Heart left ventricle (tissue), 16 donors: ENCODE data around the gene CSRP3. TPM values are rescaled to one million over a fixed set of nuclear protein-coding genes. Genes with fewer than 3 reads are reported as not detected.

Source experiments
- ATAC-seq, 4 donors: fragments of 200-7000 bp; cut with Tn5 transposase; one replicate each; pipeline ENCODE4 v1.9.1; 2020 to 2022; ENCODE audit warnings: moderate library complexity in 4 of 4, mild to moderate bottlenecking in 3 of 4, moderate number of reproducible peaks in 1 of 4
- DNase-seq, 5 donors: peaks; one replicate each; pipeline ENCODE4 v3.0.0-alpha.2; 2020
- H3K27ac ChIP-seq, 12 donors: fragments of 200-600 bp; sonication (generic) in 4 of 12; one replicate each; pipeline versions ENCODE4 v1.5.0 to v1.8.0; 2016 to 2022; ENCODE audit warnings: mild to moderate bottlenecking in 2 of 12
- H3K27me3 ChIP-seq, 9 donors: fragments of 200-600 bp; sonication (generic) in 2 of 9; one replicate each; pipeline versions ENCODE4 v1.5.1 to v1.8.0; 2016 to 2022; ENCODE audit warnings: mild to moderate bottlenecking in 3 of 9
- H3K36me3 ChIP-seq, 9 donors: fragments of 200-600 bp; sonication (generic) in 2 of 9; one replicate each; pipeline versions ENCODE4 v1.5.0 to v1.8.0; 2018 to 2022; ENCODE audit warnings: mild to moderate bottlenecking in 2 of 9
- H3K4me1 ChIP-seq, 12 donors: fragments of 200-600 bp; sonication (generic) in 4 of 12; one replicate each; pipeline versions ENCODE4 v1.5.0 to v1.8.0; 2016 to 2022; ENCODE audit warnings: mild to moderate bottlenecking in 3 of 12
- H3K4me3 ChIP-seq, 12 donors: fragments of 200-600 bp; sonication (generic) in 4 of 12; one replicate each; pipeline versions ENCODE4 v1.5.0 to v1.8.0; 2017 to 2022; ENCODE audit warnings: mild to moderate bottlenecking in 9 of 12, moderate library complexity in 4 of 12
- H3K9me3 ChIP-seq, 12 donors: fragments of 200-600 bp; sonication (generic) in 4 of 12; one replicate each; pipeline versions ENCODE4 v1.5.0 to v1.8.0; 2016 to 2022; ENCODE audit warnings: mild to moderate bottlenecking in 1 of 12
- CTCF ChIP-seq, 12 donors: fragments of 200-600 bp; sonication (generic) in 4 of 12; IDR thresholded peaks; one replicate each; pipeline versions ENCODE4 v1.5.0 to v1.8.0; 2018 to 2022; ENCODE audit warnings: antibody characterized with exemption in 12 of 12, mild to moderate bottlenecking in 5 of 12
- POLR2A ChIP-seq, 2 donors: fragments of 450-650 bp; IDR thresholded peaks; one replicate each; pipeline ENCODE4 v1.6.1; 2017; ENCODE audit warnings: antibody characterized with exemption in 2 of 2, mild to moderate bottlenecking in 2 of 2, moderate library complexity in 2 of 2
- WGBS, 4 donors: extraction: QIAGEN DNeasy Blood & Tissue Kit in 2 of 4; methylation state at CpG; one replicate each; pipeline versions ENCODE4 v1.1.5 to v1.1.7; 2013 to 2018; 5-methylcytosine and 5-hydroxymethylcytosine counted together
- intact Hi-C, 10 donors: fragments of 100-400 bp; cut with DNase I; formaldehyde crosslinking; loops; one replicate each; pipeline versions ENCODE4 v1.11.1 to v1.14.2; 2022
- polyA plus RNA-seq, 2 donors: library from polyadenylated mRNA; stranded (reverse); fragments of 200-250 nt; gene quantifications; one replicate each; pipeline ENCODE4 v1.2.3, GENCODE V29; 2013
- total RNA-seq, 9 donors: library from RNA; depleted of rRNA in 2 of 9; stranded (reverse); fragments of >200 nt in 2 of 9; fragmentation: NEBNext Ultra II Directional in 3 of 9; extraction: Animal tissue kit (Norgen Biotek cat#: 25700) in 3 of 9; gene quantifications; one replicate each; pipeline versions ENCODE4 v1.1.0 to v1.2.4, GENCODE V29; 2016 to 2023
- donor health status: ischemic (EF 13 %, LVEDD 7.1; RV severe dilation, severe dysfunction).
- donor health status: healthy with polysubstance abuse.
- donor health status: DM: no; HTN: yes; CAD: no.
- donor health status: DM: no; HTN: no; CAD: no.
- donor health status: ischemic (EF 25% LVEDD 6.9; RV normal size, moderate dysfunction).
- donor health status: ischemic (EF 25% LVEDD 5.7; RV mildly dilated, moderate dysfunction).
- donor health status: healthy.
- donor health status: DM: yes; HTN: yes; CAD: no.
- donor health status: ischemic (EF 35%, LVEDD 5.7; RV mildly dilated, moderate dysfunction).
- donor health status: nonischemic (EF 11% LVEDD 7.7; RV severe dilation, severe dysfunction).
- donor health status: DM: yes; HTN: yes; CAD: no.
- donor health status: PGD.
- donor health status: ischemic (EF 29% LVEDD 5.4; RV normal size, mild dysfunction).
- donor health status: nonischemic (EF 23%, LVEDD 6.1; RV moderate dilation, normal function).

CSRP3 gene
- total and polyA plus RNA-seq, 11 donors: 988 to 3,521 (median 2,178) TPM

GRCh38 chr11:19240420-19241259 lies 38.9 kb upstream of the CSRP3 start, which contains the start of gene E2F8:
E2F8 (minus strand) TSS chr11:19240945; CDS start chr11:19240121, 824 bp downstream.
- intact Hi-C loops: loop anchor here in 4 of 10 donors (2.0 to 10.0 kb wide), 6 partner anchors 40 to 166 kb away; partner anchors contain the start of genes CSRP3 (in 1 of the 4) and ZDHHC13 (in 1 of the 4)
- peaks cover 0 to 43% (median 19%) of the 10 kb centered on the region in 12 donors for H3K4me1 ChIP-seq
- H3K27ac ChIP-seq: peak within 1 kb of the TSS in 8 of 12 donors; percentile 41 to 76 (median 63)
- peaks cover 0 to 3% (median 0%) of the 10 kb centered on the region in 9 donors for H3K36me3 ChIP-seq
- ATAC-seq: peak; percentile 95 to 98 (median 97)
- peak within 1 kb of the TSS; percentile 52 to 86 (median 68) for H3K4me3 ChIP-seq
- DNase-seq: peak; percentile 95 to 96 (median 95)
- 0 to 2% (median 1%) methylated on average over 30 to 59 of the region's 59 CpGs for whole genome bisulfite sequencing, 4 donors
- TF ChIP-seq POLR2A (IDR thresholded peaks at IDR 0.05) (no peak), CTCF (IDR thresholded peaks at IDR 0.05) (no peak)
- no peaks in the 10 kb centered on the region for H3K9me3 ChIP-seq
- peaks cover 0 to 41% (median 22%) of the 10 kb centered on the region in 9 donors for H3K27me3 ChIP-seq

GRCh38 chr11:19239039-19239438 lies 37.3 kb upstream of the CSRP3 start:
- 56 to 66% (median 60%) methylated on average over 3 of the region's 3 CpGs for WGBS, 4 donors
- Histone ChIP-seq H3K9me3 (no peaks in the 10 kb centered on the region), H3K27me3 (peaks cover 0 to 34% (median 22%) of the 10 kb centered on the region in 9 donors), H3K4me1 (peaks cover 0 to 40% (median 19%) of the 10 kb centered on the region in 12 donors), H3K36me3 (peaks cover 0 to 8% (median 0%) of the 10 kb centered on the region in 9 donors), H3K27ac (peak overlapping the region in 6 of 12 donors; percentile 1 to 76 (median 10)), H3K4me3 (peak overlapping the region in 4 of 12 donors; percentile 5 to 77 (median 72))
- no peak for DNase-seq
- intact Hi-C loops: loop anchor here in 2 of 10 donors (5.0 kb wide), 2 partner anchors 37 to 42 kb away; partner anchors contain the start of gene CSRP3 (in 1 of the 2)
- TF ChIP-seq POLR2A (IDR thresholded peaks at IDR 0.05): no peak
- no peak for TF ChIP-seq CTCF (IDR thresholded peaks at IDR 0.05)
- ATAC-seq: no peak

GRCh38 chr11:19237813-19238212 lies 36.0 kb upstream of the CSRP3 start:
- ATAC-seq (no peak), DNase-seq (peak in 1 of 5 donors; percentile 23)
- intact Hi-C loops: loop anchor here in 2 of 10 donors (5.0 kb wide), 2 partner anchors 36 to 41 kb away; partner anchors contain the start of gene CSRP3 (in 1 of the 2)
- Histone ChIP-seq H3K9me3 (no peaks in the 10 kb centered on the region), H3K4me3 (peak overlapping the region in 5 of 12 donors; percentile 12 to 22 (median 14)), H3K27me3 (peaks cover 0 to 26% (median 15%) of the 10 kb centered on the region in 9 donors), H3K36me3 (peaks cover 0 to 8% (median 0%) of the 10 kb centered on the region in 9 donors), H3K27ac (peak overlapping the region in 6 of 12 donors; percentile 1 to 76 (median 18)), H3K4me1 (peaks cover 0 to 40% (median 21%) of the 10 kb centered on the region in 12 donors)
- no peak for TF ChIP-seq POLR2A (IDR thresholded peaks at IDR 0.05)
- no peak for TF ChIP-seq CTCF (IDR thresholded peaks at IDR 0.05)
- 53 to 72% (median 56%) methylated on average over 5 of the region's 5 CpGs for WGBS, 4 donors
